ENCODE data around the gene ETNK2. TPM values are rescaled to one million over a fixed set of nuclear protein-coding genes. Genes with fewer than 3 reads are reported as not detected.

The ETNK2 gene
- total RNA-seq, 1 experiment from 2014 or later, result 44.3 TPM

- H3K27me3 ChIP-seq (ENCODE audit: control insufficient read depth, insufficient read depth, low read length), result no peaks in the 10 kb centered on the region
- peak; percentile 95 for DNase-seq
- H3K4me3 ChIP-seq (ENCODE audit: insufficient read depth, low read depth, low read length), result no peak overlapping the region
Measured at GRCh38 chr1:204084247-204084772, 67.5 kb downstream of the ETNK2 start.

DNA sequence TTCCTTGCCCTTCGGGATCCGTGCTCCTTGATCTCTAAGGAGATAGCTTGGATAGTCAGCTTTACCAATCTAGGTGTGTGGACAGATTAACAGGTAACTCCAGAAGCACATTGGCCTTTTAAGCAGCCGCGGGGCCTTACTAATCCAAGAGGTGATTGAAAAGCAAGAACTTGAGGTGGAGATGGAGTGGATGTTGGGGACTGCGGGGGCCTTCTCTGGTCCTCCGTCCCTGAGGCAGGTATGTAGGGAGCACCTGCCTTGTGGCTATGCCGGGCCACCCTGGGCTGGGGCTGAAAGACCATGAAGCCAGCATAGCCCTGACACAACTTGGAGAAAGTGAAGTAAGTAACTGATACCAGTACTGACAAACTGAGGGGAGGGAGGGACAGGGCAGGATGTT lies 68.4 kb downstream of the ETNK2 start:
- Histone ChIP-seq H3K27me3 (ENCODE audit: control insufficient read depth, insufficient read depth, low read length) (no peaks in the 10 kb centered on the region), H3K4me3 (ENCODE audit: insufficient read depth, low read depth, low read length) (no peak overlapping the region), H3K36me3 (replicated peaks; ENCODE audit: control insufficient read depth, insufficient read depth, low read length) (no peaks in the 10 kb centered on the region; the same call in 1 of the 2 replicates)
- no peak for DNase-seq

More at GRCh38 chr1:204084247-204084772, 67.5 kb downstream of the ETNK2 start:
- H3K36me3 ChIP-seq (replicated peaks; ENCODE audit: control insufficient read depth, insufficient read depth, low read length), result no peaks in the 10 kb centered on the region; the same call in 1 of the 2 replicates

DNA sequence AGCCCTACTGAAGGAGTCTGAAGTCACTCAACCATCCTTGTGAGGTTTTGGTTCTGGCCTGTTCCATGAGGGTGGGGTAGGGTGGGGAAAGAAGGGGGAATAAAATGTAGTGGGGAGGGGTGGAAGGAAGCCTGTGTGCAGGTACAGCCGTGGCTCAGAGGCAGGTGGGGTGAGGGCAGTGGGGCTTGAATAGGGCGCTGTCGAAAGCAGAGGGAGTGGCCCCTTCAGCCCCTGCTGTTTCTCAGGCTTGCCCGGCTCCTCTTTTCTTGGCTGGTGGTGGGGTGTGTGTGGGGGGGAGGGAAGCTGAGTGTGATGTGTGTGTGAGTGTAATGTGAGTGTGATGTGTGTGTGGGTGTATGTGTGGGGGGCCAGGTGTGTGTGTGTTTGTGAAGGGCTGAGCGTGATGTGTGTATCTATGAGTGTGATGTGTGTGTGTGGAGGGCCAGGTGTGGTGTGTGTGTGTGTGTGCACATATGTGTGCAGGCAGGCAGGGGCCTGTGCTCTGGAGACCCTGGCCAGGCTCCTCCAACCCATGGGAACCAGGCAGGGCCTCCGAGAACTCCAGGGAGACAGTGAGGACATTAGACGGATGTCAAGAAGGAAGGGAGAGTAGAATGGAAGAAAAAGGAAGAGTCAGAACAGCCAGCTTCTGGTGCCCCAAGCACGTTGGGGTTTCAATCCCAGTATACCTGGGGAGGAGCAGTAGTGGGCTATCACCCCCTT lies 69.9 kb downstream of the ETNK2 start:
- Histone ChIP-seq H3K4me3 (ENCODE audit: insufficient read depth, low read depth, low read length) (no peak overlapping the region), H3K27me3 (ENCODE audit: control insufficient read depth, insufficient read depth, low read length) (no peaks in the 10 kb centered on the region)
- DNase-seq, result peak; percentile 55

GRCh38 chr1:204081164-204081790 lies 70.6 kb downstream of the ETNK2 start:
- Histone ChIP-seq H3K36me3 (replicated peaks; ENCODE audit: control insufficient read depth, insufficient read depth, low read length) (no peaks in the 10 kb centered on the region; the same call in none of the 2 replicates), H3K27me3 (ENCODE audit: control insufficient read depth, insufficient read depth, low read length) (no peaks in the 10 kb centered on the region), H3K4me3 (ENCODE audit: insufficient read depth, low read depth, low read length) (no peak overlapping the region)
- peak; percentile 67 for DNase-seq

More for the DNA sequence above, 69.9 kb downstream of the ETNK2 start:
- H3K36me3 ChIP-seq (replicated peaks; ENCODE audit: control insufficient read depth, insufficient read depth, low read length), result no peaks in the 10 kb centered on the region; the same call in 1 of the 2 replicates

Other genes with a start within 250 kb of the ETNK2 start
- gene SOX13, start 78.9 kb downstream of the ETNK2 start, total RNA-seq (2014; rRNA removed; shearing (Covaris generic)), result 94.4 and 120 TPM in 2 replicates
- not detected in 2 replicates for gene REN, start 14.3 kb upstream of the ETNK2 start, total RNA-seq (2014; rRNA removed; shearing (Covaris generic))
- not detected in 2 replicates for gene KISS1, start 44.4 kb upstream of the ETNK2 start, total RNA-seq (2014; rRNA removed; shearing (Covaris generic))
- 0.76 and 1.0 TPM in 2 replicates for gene GOLT1A, start 61.9 kb upstream of the ETNK2 start, total RNA-seq (2014; rRNA removed; shearing (Covaris generic))
- gene PLEKHA6, start 207.9 kb upstream of the ETNK2 start, total RNA-seq (2014; rRNA removed; shearing (Covaris generic)), result 3.0 and 5.1 TPM in 2 replicates